IMR-90 (cell line): ENCODE data around the gene TAF11. TPM values are rescaled to one million over a fixed set of nuclear protein-coding genes. Genes with fewer than 3 reads are reported as not detected.
"Not testable (repeated sequence)": the region's sequence is repeated elsewhere in the genome, so short reads cannot be mapped to it uniquely, and the experiment has no call there.

Experiments
- ATAC-seq: fragments of 200-7000 bp; cut with Tn5 transposase; 2 replicates; pipeline ENCODE4 v1.9.1; 2020; ENCODE audit warnings: low read depth, mild to moderate bottlenecking, moderate library complexity
- BruUV-seq: library from RNA; stranded (reverse); fragments of 400-500 nt; replicated peaks from 2 replicates; lab custom pipeline; 2021; lab: Mats Ljungman, UMichigan
- CTCF ChIA-PET: fragments of 300-600 bp; formaldehyde crosslinking; extraction: SDS; loops from one replicate; lab custom pipeline; 2021; ENCODE audit warnings: antibody characterized with exemption; lab: Yijun Ruan, JAX
- POLR2A ChIA-PET: fragments of 300-600 bp; sonication (Branson Sonifier 250); formaldehyde crosslinking; loops from one replicate; lab custom pipeline; 2022; ENCODE audit warnings: antibody characterized with exemption; ENCODE audit not compliant: unreplicated experiment; lab: Charles Lee
- DNase-seq: peaks from one replicate; pipeline ENCODE4 v3.0.0; 2013
- H2AFZ ChIP-seq: replicated peaks from 2 replicates; pipeline ENCODE3; 2013; ENCODE audit warnings: low read length, mild to moderate bottlenecking; ENCODE audit not compliant: poor library complexity
- H2AK5ac ChIP-seq: 2 replicates; pipeline ENCODE4 v1.6.1; 2013; ENCODE audit warnings: low read depth, low read length, inconsistent platforms
- H2AK9ac ChIP-seq: replicated peaks from 2 replicates; pipeline ENCODE3; 2013; ENCODE audit warnings: mild to moderate bottlenecking, low read depth, low read length, moderate library complexity; ENCODE audit not compliant: poor library complexity
- H2BK120ac ChIP-seq: 2 replicates; pipeline ENCODE4 v1.6.1; 2013; ENCODE audit warnings: low read depth, low read length, inconsistent platforms
- H2BK15ac ChIP-seq: 3 replicates; pipeline ENCODE4 v1.6.1; 2013; ENCODE audit warnings: low read depth, low read length, inconsistent platforms
- H2BK20ac ChIP-seq: 2 replicates; pipeline ENCODE4 v1.6.1; 2013; ENCODE audit warnings: low read depth, mild to moderate bottlenecking, inconsistent platforms, low read length, moderate library complexity
- H2BK5ac ChIP-seq: 2 replicates; pipeline ENCODE4 v1.6.1; 2013; ENCODE audit warnings: mild to moderate bottlenecking, low read depth, low read length, inconsistent platforms; ENCODE audit not compliant: poor library complexity, severe bottlenecking
- H3K14ac ChIP-seq: replicated peaks from 2 replicates; pipeline ENCODE4 v1.6.1; 2013; ENCODE audit warnings: low read depth, low read length, inconsistent platforms
- H3K18ac ChIP-seq: 2 replicates; pipeline ENCODE4 v1.6.1; 2013; ENCODE audit warnings: low read depth, low read length, control low read depth
- H3K23ac ChIP-seq: 2 replicates; pipeline ENCODE4 v1.6.1; 2013; ENCODE audit warnings: low read depth, low read length, inconsistent platforms
- H3K27ac ChIP-seq: 2 replicates; pipeline ENCODE4 v1.5.1; 2013; ENCODE audit warnings: mild to moderate bottlenecking, control low read depth, low read length; ENCODE audit not compliant: insufficient read depth
- H3K27me3 ChIP-seq: 2 replicates; pipeline ENCODE4 v1.6.1; 2013; ENCODE audit warnings: low read length; ENCODE audit not compliant: control insufficient read depth, insufficient read depth
- H3K36me3 ChIP-seq: 2 replicates; pipeline ENCODE4 v1.6.1; 2013; ENCODE audit warnings: low read length, mixed read lengths; ENCODE audit not compliant: control insufficient read depth, insufficient read depth
- H3K4ac ChIP-seq: 2 replicates; pipeline ENCODE4 v1.6.1; 2013; ENCODE audit warnings: low read depth, low read length, inconsistent platforms
- H3K4me1 ChIP-seq: 2 replicates; pipeline ENCODE4 v1.6.1; 2013; ENCODE audit warnings: low read length, mixed read lengths; ENCODE audit not compliant: control insufficient read depth, insufficient read depth
- H3K4me2 ChIP-seq: 2 replicates; pipeline ENCODE4 v1.6.1; 2013; ENCODE audit warnings: low read depth, mild to moderate bottlenecking, control low read depth, low read length, moderate library complexity
- H3K4me3 ChIP-seq: 2 replicates; pipeline ENCODE4 v1.5.1; 2013; ENCODE audit warnings: low read depth, mild to moderate bottlenecking, control low read depth, low read length, moderate library complexity; ENCODE audit not compliant: insufficient read depth
- H3K56ac ChIP-seq: 2 replicates; pipeline ENCODE4 v1.6.1; 2013; ENCODE audit warnings: low read length, inconsistent platforms; ENCODE audit not compliant: insufficient read depth; ENCODE audit errors: extremely low read depth
- H3K79me1 ChIP-seq, 2 experiments: 2 replicates each; pipeline ENCODE4 v1.6.1; 2013; ENCODE audit warnings: low read length in 2 of 2, inconsistent platforms in 1 of 2, low read depth in 1 of 2
- H3K9ac ChIP-seq: 2 replicates; pipeline ENCODE4 v1.6.1; 2013; ENCODE audit warnings: low read depth, low read length, control low read depth
- H3K9me1 ChIP-seq: 2 replicates; pipeline ENCODE4 v1.6.1; 2013; ENCODE audit warnings: low read length, inconsistent platforms; ENCODE audit not compliant: insufficient read depth
- H3K9me3 ChIP-seq: 2 replicates; pipeline ENCODE4 v1.6.1; 2013; ENCODE audit warnings: low read length; ENCODE audit not compliant: control insufficient read depth, insufficient read depth
- H4K20me1 ChIP-seq: 2 replicates; pipeline ENCODE4 v1.6.1; 2013; ENCODE audit warnings: low read length, inconsistent platforms; ENCODE audit not compliant: insufficient read depth
- H4K5ac ChIP-seq: 2 replicates; pipeline ENCODE4 v1.6.1; 2013; ENCODE audit warnings: mild to moderate bottlenecking, low read depth, low read length, control low read depth
- H4K8ac ChIP-seq, 2 experiments: 2 replicates each; pipeline ENCODE4 v1.6.1; 2013; ENCODE audit warnings: low read depth in 2 of 2, low read length in 2 of 2, control low read depth in 1 of 2, inconsistent platforms in 1 of 2
- H4K91ac ChIP-seq: 2 replicates; pipeline ENCODE4 v1.6.1; 2013; ENCODE audit warnings: low read depth, low read length, inconsistent platforms; ENCODE audit not compliant: insufficient read depth
- MAFK ChIP-seq: IDR thresholded peaks from 2 replicates; pipeline ENCODE4 v1.6.1; 2012; ENCODE audit warnings: low read depth, low read length, improper control_type of control experiment
- RFX5 ChIP-seq: IDR thresholded peaks from 2 replicates; pipeline ENCODE4 v1.8.0; 2012; ENCODE audit warnings: low read depth, mild to moderate bottlenecking, low read length, moderate library complexity
- WGBS, 2 experiments: methylation state at CpG; one replicate each; pipeline versions ENCODE4 v1.1.5 to v1.1.7; 2013; ENCODE audit warnings: missing lambda C conversion rate in 2 of 2; ENCODE audit not compliant: insufficient read length in 1 of 2; ENCODE audit errors: extremely low coverage in 2 of 2; 5-methylcytosine and 5-hydroxymethylcytosine counted together
- dilution Hi-C: fragments of 300-500 bp; cut with HindIII; formaldehyde crosslinking; loops from one replicate; pipeline ENCODE4 v1.14.3; 2018; ENCODE audit warnings: low sequenced_read_pairs; ENCODE audit not compliant: unreplicated experiment
- in situ Hi-C: fragments of 300-500 bp; cut with MboI; formaldehyde crosslinking; loops from 3 replicates; pipeline ENCODE4 v1.14.3; 2019; ENCODE audit warnings: low sequenced_read_pairs, inconsistent platforms, mixed read lengths
- intact Hi-C: fragments of 100-400 bp; cut with micrococcal nuclease; formaldehyde crosslinking; loops from 2 replicates; pipeline ENCODE4 v1.10.0; 2022
- polyA plus RNA-seq, 3 experiments: library from polyadenylated mRNA; depleted of rRNA; stranded (reverse); fragments of >200 nt; gene quantifications; 2 replicates each; pipeline ENCODE4 v1.2.3, GENCODE V29; 2012; ENCODE audit warnings: low replicate concordance in 1 of 3
- total RNA-seq: library from RNA; depleted of rRNA; stranded (reverse); fragments of >200 nt; gene quantifications from 2 replicates; pipeline ENCODE4 v1.2.3, GENCODE V29; 2012
- TF ChIP-seq, protein P1 (sequence below): fragments of 150-350 bp; IDR thresholded peaks from 2 replicates; pipeline ENCODE4 v1.6.1; 2016; ENCODE audit warnings: low read depth, mild to moderate bottlenecking, low read length, moderate library complexity, borderline replicate concordance

Gene TAF11
- total and polyA plus RNA-seq, 2 of the 4 experiments (the other 2 are of a cell fraction) = 12.7 to 23.3 TPM

DNA sequence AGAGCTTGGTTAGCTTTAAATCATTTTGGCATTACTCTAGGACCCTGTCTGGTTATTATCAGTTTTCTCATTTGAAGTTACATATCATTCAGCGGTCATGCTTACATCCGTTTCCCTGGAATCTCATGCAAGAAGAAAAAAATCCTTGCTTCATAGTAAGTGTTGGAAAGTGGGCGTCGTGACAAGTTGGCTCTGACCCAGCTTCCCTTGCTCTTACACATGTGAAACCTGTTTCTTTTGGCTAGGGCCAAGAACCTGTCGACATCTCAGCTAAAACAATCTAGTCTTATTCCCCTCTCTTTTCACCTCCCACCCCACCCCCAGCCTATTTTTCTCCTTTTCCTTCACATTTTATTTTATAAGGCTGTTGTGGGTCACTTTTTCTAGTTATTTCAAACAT, 46.7 kb upstream of the TAF11 start:
- in situ Hi-C loops = no loop called here
- no peaks in the 10 kb centered on the region for H3K27me3 ChIP-seq
- DNase-seq = peak; percentile 59
- no peaks in the 10 kb centered on the region for H3K36me3 ChIP-seq
- no peak overlapping the region for H3K23ac ChIP-seq
- H4K5ac ChIP-seq = no peak overlapping the region
- no peak for ATAC-seq
- no peak overlapping the region for H3K4ac ChIP-seq
- POLR2A ChIA-PET = no interaction called here
- dilution Hi-C loops = no loop called here
- intact Hi-C loops = no loop called here
- H3K27ac ChIP-seq = no peak overlapping the region
- peaks cover 3 to 4% of the 10 kb centered on the region in 2 experiments; a peak in 2 of 4 replicates for H3K79me1 ChIP-seq
- H3K9me1 ChIP-seq = no peaks in the 10 kb centered on the region
- no peak overlapping the region for H2BK20ac ChIP-seq
- no peak overlapping the region for H4K91ac ChIP-seq
- no peak overlapping the region for H2BK120ac ChIP-seq
- no peak overlapping the region for H3K56ac ChIP-seq
- H3K9ac ChIP-seq = no peak overlapping the region
- H3K4me3 ChIP-seq = no peak overlapping the region
- no peak overlapping the region for H2AFZ ChIP-seq
- H3K9me3 ChIP-seq = no peaks in the 10 kb centered on the region
- H2AK9ac ChIP-seq = no peak overlapping the region
- H3K4me1 ChIP-seq = no peaks in the 10 kb centered on the region
- no CpG with 5 or more reads among the region's 5 CpGs for WGBS, 2 experiments
- no peak overlapping the region for H3K14ac ChIP-seq
- no peaks in the 10 kb centered on the region; the same call in 1 of the 2 replicates for H4K20me1 ChIP-seq
- no peak overlapping the region for H4K8ac ChIP-seq
- H3K4me2 ChIP-seq = no peak overlapping the region
- no peak overlapping the region for H2AK5ac ChIP-seq
- CTCF ChIA-PET = interaction anchor here (0.9 to 1.3 kb wide), 2 partner anchors 9 to 38 kb away, joined by 3 read pairs; no protein-coding TSS in a partner anchor
- H2BK5ac ChIP-seq = no peak overlapping the region
- no peak overlapping the region for H3K18ac ChIP-seq
- H2BK15ac ChIP-seq = no peak overlapping the region
- TF ChIP-seq, protein P1, sequence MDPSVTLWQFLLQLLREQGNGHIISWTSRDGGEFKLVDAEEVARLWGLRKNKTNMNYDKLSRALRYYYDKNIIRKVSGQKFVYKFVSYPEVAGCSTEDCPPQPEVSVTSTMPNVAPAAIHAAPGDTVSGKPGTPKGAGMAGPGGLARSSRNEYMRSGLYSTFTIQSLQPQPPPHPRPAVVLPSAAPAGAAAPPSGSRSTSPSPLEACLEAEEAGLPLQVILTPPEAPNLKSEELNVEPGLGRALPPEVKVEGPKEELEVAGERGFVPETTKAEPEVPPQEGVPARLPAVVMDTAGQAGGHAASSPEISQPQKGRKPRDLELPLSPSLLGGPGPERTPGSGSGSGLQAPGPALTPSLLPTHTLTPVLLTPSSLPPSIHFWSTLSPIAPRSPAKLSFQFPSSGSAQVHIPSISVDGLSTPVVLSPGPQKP = no peak
- TF ChIP-seq RFX5 = no peak
- no peak for TF ChIP-seq MAFK
- BruUV-seq = no TSS peak

DNA sequence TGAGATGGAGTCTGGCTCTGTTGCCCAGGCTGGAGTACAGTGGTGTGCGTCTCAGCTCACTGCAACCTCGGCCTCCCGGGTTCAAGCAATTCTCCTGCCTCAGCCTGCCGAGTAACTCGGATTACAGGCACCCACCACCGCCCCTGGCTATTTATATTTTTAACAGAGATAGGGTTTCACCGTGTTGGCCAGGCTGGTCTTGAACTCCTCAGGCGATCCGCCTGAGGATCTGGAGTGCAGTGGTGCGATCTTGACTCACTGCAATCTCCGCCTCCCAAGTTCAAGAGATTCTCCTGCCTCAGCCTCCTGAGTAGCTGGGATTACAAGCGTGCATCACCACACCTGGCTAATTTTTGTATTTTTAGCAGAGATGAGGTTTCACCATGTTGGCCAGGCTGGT, 44.4 kb upstream of the TAF11 start:
- H3K36me3 ChIP-seq, H3K9me3 ChIP-seq, dilution Hi-C loops, BruUV-seq, H2BK20ac ChIP-seq, CTCF ChIA-PET, H3K27ac ChIP-seq, H3K14ac ChIP-seq, H4K91ac ChIP-seq, POLR2A ChIA-PET, H3K4me3 ChIP-seq, H2BK15ac ChIP-seq, H2AK9ac ChIP-seq, H3K4me2 ChIP-seq, H3K27me3 ChIP-seq, H3K4ac ChIP-seq, in situ Hi-C loops, H4K8ac ChIP-seq, ATAC-seq, DNase-seq, H2AK5ac ChIP-seq, H2BK120ac ChIP-seq, H2BK5ac ChIP-seq, H2AFZ ChIP-seq, H3K9me1 ChIP-seq, H4K5ac ChIP-seq, H3K9ac ChIP-seq, H3K23ac ChIP-seq, H3K56ac ChIP-seq, intact Hi-C loops, H3K4me1 ChIP-seq, H3K18ac ChIP-seq: not testable (repeated sequence)
- Histone ChIP-seq H4K20me1 (0 out of 2 replicates have a peak, but pooled peaks cover 14% of the 10 kb centered on the region), H3K79me1 (peaks cover 11 to 12% of the 10 kb centered on the region in 2 experiments; a peak in 3 of 4 replicates)
- WGBS, 2 experiments = no CpG with 5 or more reads among the region's 12 CpGs
